Hair follicle dermal papilla cell (primary cell): ENCODE data around the gene TMEM132E. TPM values are rescaled to one million over a fixed set of nuclear protein-coding genes. Genes with fewer than 3 reads are reported as not detected.

Source experiments
- total RNA-seq: library from RNA; depleted of rRNA; stranded (reverse); fragments of >200 nt; gene quantifications from 2 replicates; pipeline ENCODE4 v1.2.3, GENCODE V29; 2012

The TMEM132E gene
- total RNA-seq = not detected in 2 replicates

GRCh38 chr17:34579017-34579946 is at the start of gene TMEM132E:
Gene TMEM132E, plus strand, starts transcription at chr17:34579582. Its CDS starts 1,495 bp downstream, at chr17:34581077.

Other genes starting within 250 kb of the TMEM132E start
- not detected in 2 replicates for gene CCL13, start 223.1 kb upstream of the TMEM132E start, total RNA-seq
- gene CCL1, start 216.3 kb upstream of the TMEM132E start, total RNA-seq = not detected in 2 replicates